SH-SY5Y (cell line): ENCODE data around the gene TCP1.

Source experiments
- GATA2 ChIP-seq: IDR thresholded peaks from 2 replicates; pipeline ENCODE4 v1.6.1; 2011; ENCODE audit warnings: mild to moderate bottlenecking, low read depth, low read length
- GATA3 ChIP-seq: IDR thresholded peaks from 2 replicates; pipeline ENCODE4 v1.6.1; 2011; ENCODE audit warnings: low read depth, mild to moderate bottlenecking, low read length, moderate library complexity

Gene TCP1

DNA sequence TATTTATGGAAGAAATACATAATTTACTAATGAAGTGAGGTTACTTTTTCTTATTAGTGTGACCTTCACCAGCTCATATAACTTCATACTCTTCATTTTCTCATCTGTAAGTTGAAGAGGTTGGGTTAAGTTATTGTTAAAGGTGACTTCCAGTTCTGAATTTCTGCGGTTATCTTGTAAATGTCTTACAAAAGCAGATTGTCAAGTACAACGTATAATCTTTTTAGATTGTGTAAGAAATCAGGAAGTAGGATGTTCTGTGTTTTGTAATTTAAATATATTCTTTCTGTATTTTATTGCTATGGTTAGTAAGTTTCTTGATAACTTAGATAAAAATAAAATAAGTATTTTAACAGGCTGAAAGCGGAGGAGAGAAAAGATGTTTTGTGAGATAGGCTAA is 50.1 kb downstream of the TCP1 start:
- TF ChIP-seq GATA3 (no peak), GATA2 (no peak)

DNA sequence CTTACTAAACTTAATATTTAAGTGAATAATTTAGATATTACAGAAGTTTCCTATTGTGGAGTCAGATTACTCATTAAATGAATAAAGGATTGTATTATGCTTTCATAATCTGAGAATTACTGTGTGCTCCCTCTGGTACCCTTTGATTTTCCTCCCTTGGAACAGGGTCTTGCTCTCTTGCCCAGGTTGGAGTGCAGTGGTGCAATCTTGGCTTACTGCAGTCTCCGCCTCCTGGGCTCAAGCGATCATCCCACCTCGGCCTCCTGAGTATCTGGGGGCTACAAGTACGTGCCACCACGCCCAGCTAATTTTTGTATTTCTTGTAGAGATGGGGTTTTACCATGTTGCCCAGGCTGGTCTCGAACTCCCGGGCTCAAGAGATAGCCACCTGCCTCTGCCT is 52.5 kb downstream of the TCP1 start:
- TF ChIP-seq GATA3 (no peak), GATA2 (no peak)

DNA sequence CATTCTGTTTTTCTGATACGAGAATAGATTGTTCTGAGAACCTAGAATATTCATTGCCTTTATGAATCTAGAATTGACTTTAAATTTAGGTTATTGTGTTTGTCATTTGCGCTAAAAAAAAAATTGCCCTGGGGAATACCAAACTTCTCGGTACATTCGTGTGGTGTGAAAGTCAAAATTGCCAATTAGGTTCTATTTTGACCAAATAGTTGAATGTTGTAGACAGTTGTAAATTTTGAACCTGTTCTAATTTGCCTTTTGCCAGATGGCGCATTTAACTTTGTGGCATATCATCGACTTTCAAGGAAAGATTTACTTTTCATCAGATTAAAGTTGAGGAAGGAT is 59.1 kb downstream of the TCP1 start:
- no peak for TF ChIP-seq GATA2
- TF ChIP-seq GATA3 = no peak

DNA sequence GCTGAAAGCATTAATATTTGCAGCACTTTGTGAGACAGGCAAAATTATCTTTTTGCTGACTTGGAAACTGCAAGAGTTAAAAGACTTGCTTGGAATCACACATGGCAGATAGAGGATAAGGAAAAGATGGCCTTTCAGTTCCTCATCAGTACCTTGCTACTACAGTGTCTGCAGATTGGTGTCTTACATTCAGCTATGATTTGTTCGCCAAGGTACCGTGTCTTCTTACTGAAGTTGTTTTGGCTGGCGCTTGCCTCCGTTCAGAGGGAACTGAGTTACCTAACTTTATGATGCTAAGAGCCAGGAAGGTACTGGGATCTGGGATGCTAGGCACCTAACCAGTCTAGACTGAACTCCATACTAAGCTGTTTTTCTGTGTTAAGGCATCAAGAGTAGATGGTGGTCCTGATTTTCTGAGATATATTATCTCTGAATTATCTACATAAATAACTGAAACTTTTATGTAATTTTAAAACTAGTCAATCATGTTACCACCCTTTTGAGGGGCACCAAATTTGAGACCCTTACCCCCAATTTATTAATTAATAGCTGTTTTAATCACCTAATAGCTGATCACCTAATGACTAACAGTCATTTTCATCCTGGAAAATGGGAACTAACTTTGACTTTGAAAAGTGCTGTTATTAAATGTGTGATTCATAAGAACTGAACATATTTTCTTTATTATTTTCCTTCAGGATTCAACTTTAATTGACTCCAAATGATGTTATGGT is 59.6 kb downstream of the TCP1 start:
- TF ChIP-seq GATA3 (no peak), GATA2 (no peak)

DNA sequence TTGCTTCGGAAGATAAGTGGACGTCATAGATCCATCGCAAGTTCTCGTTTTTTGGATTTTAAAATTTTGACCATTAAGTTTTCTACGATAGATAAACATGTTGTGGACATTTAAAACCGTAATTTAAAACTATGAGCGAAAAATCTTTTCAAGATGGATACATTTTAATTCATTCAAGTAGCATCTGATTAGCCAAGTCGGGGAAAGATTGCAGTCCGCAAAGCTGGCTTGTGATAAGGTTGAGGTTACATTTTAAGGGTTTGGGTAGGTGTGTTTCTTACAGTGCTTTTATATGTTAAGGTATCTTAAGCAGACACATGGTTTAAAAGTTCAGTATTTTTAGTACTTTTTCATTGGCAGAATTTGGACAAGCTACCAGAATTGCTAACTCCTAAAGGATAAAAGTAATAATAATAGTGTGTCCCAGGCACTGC is 60.9 kb downstream of the TCP1 start:
- TF ChIP-seq GATA3 (no peak), GATA2 (no peak)
